ENCODE data around the gene AIPL1. TPM values are rescaled to one million over a fixed set of nuclear protein-coding genes. Genes with fewer than 3 reads are reported as not detected.
"Not testable (repeated sequence)": the region's sequence is repeated elsewhere in the genome, so short reads cannot be mapped to it uniquely, and the experiment has no call there.

The AIPL1 gene
- not detected for total RNA-seq (ENCODE audit: unreplicated experiment)
- long read RNA-seq, result 0 reads

DNA sequence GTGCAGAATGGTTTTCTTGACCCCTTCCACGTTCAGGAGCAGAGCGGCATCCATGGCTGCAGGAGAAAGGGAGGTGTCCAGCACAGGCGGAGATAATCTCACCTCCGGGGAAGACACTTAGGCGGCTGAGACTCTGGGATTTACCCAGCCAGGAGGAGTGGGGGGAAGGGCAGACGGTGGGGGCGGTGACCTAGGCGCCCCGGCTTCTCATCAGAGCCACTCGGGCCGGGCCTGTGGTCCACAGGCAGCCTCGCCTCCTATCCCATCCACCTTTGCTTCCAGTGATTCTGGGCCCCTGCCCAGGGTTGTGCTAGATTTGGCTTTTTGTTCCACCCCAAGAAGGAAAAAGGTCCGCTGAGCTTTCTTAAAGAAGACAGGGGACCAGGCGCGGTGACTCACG, at the start of gene AIPL1:
AIPL1 (minus strand) TSS at position 71 of the 400 bp plus-strand sequence; CDS start at position 54, 17 bp downstream.
- Mint-ChIP-seq H3K4me1 (ENCODE audit: unreplicated experiment) (no peaks in the 10 kb centered on the region), H3K36me3 (ENCODE audit: low read depth, unreplicated experiment) (no peaks in the 10 kb centered on the region), H3K9me3 (ENCODE audit: unreplicated experiment) (no peaks in the 10 kb centered on the region), H3K4me3 (ENCODE audit: unreplicated experiment) (no peak within 1 kb of the TSS), H3K27ac (ENCODE audit: unreplicated experiment) (no peak within 1 kb of the TSS), H3K27me3 (ENCODE audit: unreplicated experiment) (peaks cover 3% of the 10 kb centered on the region)
- TF ChIP-seq, protein P1, sequence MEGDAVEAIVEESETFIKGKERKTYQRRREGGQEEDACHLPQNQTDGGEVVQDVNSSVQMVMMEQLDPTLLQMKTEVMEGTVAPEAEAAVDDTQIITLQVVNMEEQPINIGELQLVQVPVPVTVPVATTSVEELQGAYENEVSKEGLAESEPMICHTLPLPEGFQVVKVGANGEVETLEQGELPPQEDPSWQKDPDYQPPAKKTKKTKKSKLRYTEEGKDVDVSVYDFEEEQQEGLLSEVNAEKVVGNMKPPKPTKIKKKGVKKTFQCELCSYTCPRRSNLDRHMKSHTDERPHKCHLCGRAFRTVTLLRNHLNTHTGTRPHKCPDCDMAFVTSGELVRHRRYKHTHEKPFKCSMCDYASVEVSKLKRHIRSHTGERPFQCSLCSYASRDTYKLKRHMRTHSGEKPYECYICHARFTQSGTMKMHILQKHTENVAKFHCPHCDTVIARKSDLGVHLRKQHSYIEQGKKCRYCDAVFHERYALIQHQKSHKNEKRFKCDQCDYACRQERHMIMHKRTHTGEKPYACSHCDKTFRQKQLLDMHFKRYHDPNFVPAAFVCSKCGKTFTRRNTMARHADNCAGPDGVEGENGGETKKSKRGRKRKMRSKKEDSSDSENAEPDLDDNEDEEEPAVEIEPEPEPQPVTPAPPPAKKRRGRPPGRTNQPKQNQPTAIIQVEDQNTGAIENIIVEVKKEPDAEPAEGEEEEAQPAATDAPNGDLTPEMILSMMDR (IDR thresholded peaks at IDR 0.05; ENCODE audit: unreplicated experiment), result no peak
- no peak for DNase-seq (ENCODE audit: low spot score)

- no peak overlapping the region for H3K27ac Mint-ChIP-seq (ENCODE audit: unreplicated experiment)
- peaks cover 4% of the 10 kb centered on the region for H3K36me3 Mint-ChIP-seq (ENCODE audit: low read depth, unreplicated experiment)
- DNase-seq (ENCODE audit: low spot score), result no peak
- no peak overlapping the region for H3K4me3 Mint-ChIP-seq (ENCODE audit: unreplicated experiment)
- TF ChIP-seq, protein P1 (IDR thresholded peaks at IDR 0.05; ENCODE audit: unreplicated experiment), result no peak
- H3K27me3 Mint-ChIP-seq (ENCODE audit: unreplicated experiment), result peaks cover 7% of the 10 kb centered on the region
- peaks cover 32% of the 10 kb centered on the region for H3K4me1 Mint-ChIP-seq (ENCODE audit: unreplicated experiment)
- no peaks in the 10 kb centered on the region for H3K9me3 Mint-ChIP-seq (ENCODE audit: unreplicated experiment)
Observed at GRCh38 chr17:6483507-6483906, 48.6 kb upstream of the AIPL1 start.

GRCh38 chr17:6482796-6483195, 47.9 kb upstream of the AIPL1 start:
- DNase-seq (ENCODE audit: low spot score); H3K4me3 Mint-ChIP-seq (ENCODE audit: unreplicated experiment); H3K9me3 Mint-ChIP-seq (ENCODE audit: unreplicated experiment); H3K27me3 Mint-ChIP-seq (ENCODE audit: unreplicated experiment); H3K27ac Mint-ChIP-seq (ENCODE audit: unreplicated experiment); H3K36me3 Mint-ChIP-seq (ENCODE audit: low read depth, unreplicated experiment): not testable (repeated sequence)
- peaks cover 27% of the 10 kb centered on the region for H3K4me1 Mint-ChIP-seq (ENCODE audit: unreplicated experiment)

DNA sequence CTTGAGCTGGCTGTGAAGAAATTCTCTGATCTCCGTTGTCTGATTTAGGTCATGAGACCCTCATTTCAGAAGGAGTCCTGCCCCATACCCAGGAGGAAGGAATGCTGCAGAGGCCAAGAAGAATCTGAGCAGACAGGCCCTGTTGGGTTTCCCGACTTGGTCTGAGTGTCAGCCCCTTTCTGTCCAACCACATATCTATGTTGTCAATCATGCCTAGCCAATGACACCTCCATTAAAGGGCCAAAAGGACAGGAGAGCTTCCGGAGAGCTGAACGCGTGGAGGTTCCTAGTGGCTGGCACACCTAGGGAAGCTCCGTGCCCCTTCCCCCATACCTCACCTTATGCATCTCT, 47.2 kb upstream of the AIPL1 start:
- H3K9me3 Mint-ChIP-seq (ENCODE audit: unreplicated experiment), result no peaks in the 10 kb centered on the region
- DNase-seq (ENCODE audit: low spot score), result no peak
- TF ChIP-seq, protein P1 (IDR thresholded peaks at IDR 0.05; ENCODE audit: unreplicated experiment), result no peak
- peaks cover 7% of the 10 kb centered on the region for H3K27me3 Mint-ChIP-seq (ENCODE audit: unreplicated experiment)
- H3K27ac Mint-ChIP-seq (ENCODE audit: unreplicated experiment), result no peak overlapping the region
- peaks cover 24% of the 10 kb centered on the region for H3K4me1 Mint-ChIP-seq (ENCODE audit: unreplicated experiment)
- H3K4me3 Mint-ChIP-seq (ENCODE audit: unreplicated experiment), result no peak overlapping the region
- H3K36me3 Mint-ChIP-seq (ENCODE audit: low read depth, unreplicated experiment), result no peaks in the 10 kb centered on the region

GRCh38 chr17:6480303-6480675, 45.4 kb upstream of the AIPL1 start:
- Mint-ChIP-seq H3K4me1 (ENCODE audit: unreplicated experiment) (peaks cover 19% of the 10 kb centered on the region), H3K27me3 (ENCODE audit: unreplicated experiment) (peaks cover 8% of the 10 kb centered on the region), H3K9me3 (ENCODE audit: unreplicated experiment) (no peaks in the 10 kb centered on the region), H3K36me3 (ENCODE audit: low read depth, unreplicated experiment) (no peaks in the 10 kb centered on the region), H3K27ac (ENCODE audit: unreplicated experiment) (no peak overlapping the region), H3K4me3 (ENCODE audit: unreplicated experiment) (no peak overlapping the region)
- no peak for DNase-seq (ENCODE audit: low spot score)
- TF ChIP-seq, protein P1 (IDR thresholded peaks at IDR 0.05; ENCODE audit: unreplicated experiment), result no peak

Measured in endothelial cell (in vitro differentiated cells).